GM12875 (cell line): Measurements from ENCODE around the gene GGTLC1.
A peak's percentile ranks its signal among the peaks of the same experiment; 100 is the strongest.

Source experiments
- H3K4me3 ChIP-seq: one replicate; pipeline ENCODE4 v1.5.1; 2011; ENCODE audit warnings: low read depth, low read length, control low read depth
- TF ChIP-seq, protein P1 (sequence below): IDR thresholded peaks from 2 replicates; pipeline ENCODE4 v1.5.1; 2011; ENCODE audit warnings: low read depth, mild to moderate bottlenecking, control low read depth, inconsistent platforms, low read length, moderate library complexity, borderline replicate concordance; ENCODE audit not compliant: insufficient read depth

The GGTLC1 gene

GRCh38 chr20:23938118-23938438 lies 50.5 kb downstream of the GGTLC1 start:
- H3K4me3 ChIP-seq, result no peak overlapping the region
- TF ChIP-seq, protein P1, sequence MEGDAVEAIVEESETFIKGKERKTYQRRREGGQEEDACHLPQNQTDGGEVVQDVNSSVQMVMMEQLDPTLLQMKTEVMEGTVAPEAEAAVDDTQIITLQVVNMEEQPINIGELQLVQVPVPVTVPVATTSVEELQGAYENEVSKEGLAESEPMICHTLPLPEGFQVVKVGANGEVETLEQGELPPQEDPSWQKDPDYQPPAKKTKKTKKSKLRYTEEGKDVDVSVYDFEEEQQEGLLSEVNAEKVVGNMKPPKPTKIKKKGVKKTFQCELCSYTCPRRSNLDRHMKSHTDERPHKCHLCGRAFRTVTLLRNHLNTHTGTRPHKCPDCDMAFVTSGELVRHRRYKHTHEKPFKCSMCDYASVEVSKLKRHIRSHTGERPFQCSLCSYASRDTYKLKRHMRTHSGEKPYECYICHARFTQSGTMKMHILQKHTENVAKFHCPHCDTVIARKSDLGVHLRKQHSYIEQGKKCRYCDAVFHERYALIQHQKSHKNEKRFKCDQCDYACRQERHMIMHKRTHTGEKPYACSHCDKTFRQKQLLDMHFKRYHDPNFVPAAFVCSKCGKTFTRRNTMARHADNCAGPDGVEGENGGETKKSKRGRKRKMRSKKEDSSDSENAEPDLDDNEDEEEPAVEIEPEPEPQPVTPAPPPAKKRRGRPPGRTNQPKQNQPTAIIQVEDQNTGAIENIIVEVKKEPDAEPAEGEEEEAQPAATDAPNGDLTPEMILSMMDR, result no peak

GRCh38 chr20:23937303-23938117 lies 51.1 kb downstream of the GGTLC1 start:
- TF ChIP-seq, protein P1, result peak; percentile 70

More at GRCh38 chr20:23937303-23938117, 51.1 kb downstream of the GGTLC1 start:
- no peak overlapping the region for H3K4me3 ChIP-seq
